ENCODE data around the gene CA10.

GRCh38 chr17:51725185-51725584 is 433.3 kb downstream of the CA10 start:
- TF ChIP-seq CTCF (IDR thresholded peaks at IDR 0.05) (no peak), POLR2A (IDR thresholded peaks at IDR 0.05) (no peak), POLR2AphosphoS5 (IDR thresholded peaks at IDR 0.05; ENCODE audit: insufficient read depth in 1 of 2, low read depth in 1 of 2) (no peak)

Data from vagina (tissue), 2 donors.